ENCODE results near the gene GID8. TPM values are rescaled to one million over a fixed set of nuclear protein-coding genes. Genes with fewer than 3 reads are reported as not detected.

The GID8 gene
- total and polyA plus RNA-seq, 8 donors: 24.5 to 52.6 (median 47.6) TPM

DNA sequence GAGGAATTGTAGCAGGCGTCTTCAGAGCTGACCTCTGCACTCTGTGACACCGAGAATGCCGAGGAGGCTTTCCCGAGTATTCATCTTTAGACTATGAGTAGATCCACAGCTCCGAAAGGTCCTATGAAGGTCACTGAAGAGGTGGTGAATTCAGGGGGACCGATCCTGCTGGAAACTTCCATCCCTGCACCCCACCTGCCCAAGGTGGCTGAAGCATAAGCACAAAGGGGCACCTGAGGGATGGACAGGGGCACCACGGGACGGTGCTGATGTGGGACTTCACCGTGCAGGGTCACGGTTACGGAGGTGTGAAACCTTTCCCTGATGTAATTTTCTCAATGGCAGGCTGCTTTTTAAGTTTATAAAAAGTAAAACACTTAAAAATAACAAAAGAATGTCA, 36.1 kb upstream of the GID8 start:
- Histone ChIP-seq H3K9me3 (no peaks in the 10 kb centered on the region), H3K27me3 (no peaks in the 10 kb centered on the region), H3K36me3 (peaks cover 15 to 68% of the 10 kb centered on the region in 2 donors), H3K4me1 (peaks cover 7 to 21% of the 10 kb centered on the region in 2 donors), H3K27ac (no peak overlapping the region), H3K4me3 (no peak overlapping the region)
- TF ChIP-seq, protein P1, sequence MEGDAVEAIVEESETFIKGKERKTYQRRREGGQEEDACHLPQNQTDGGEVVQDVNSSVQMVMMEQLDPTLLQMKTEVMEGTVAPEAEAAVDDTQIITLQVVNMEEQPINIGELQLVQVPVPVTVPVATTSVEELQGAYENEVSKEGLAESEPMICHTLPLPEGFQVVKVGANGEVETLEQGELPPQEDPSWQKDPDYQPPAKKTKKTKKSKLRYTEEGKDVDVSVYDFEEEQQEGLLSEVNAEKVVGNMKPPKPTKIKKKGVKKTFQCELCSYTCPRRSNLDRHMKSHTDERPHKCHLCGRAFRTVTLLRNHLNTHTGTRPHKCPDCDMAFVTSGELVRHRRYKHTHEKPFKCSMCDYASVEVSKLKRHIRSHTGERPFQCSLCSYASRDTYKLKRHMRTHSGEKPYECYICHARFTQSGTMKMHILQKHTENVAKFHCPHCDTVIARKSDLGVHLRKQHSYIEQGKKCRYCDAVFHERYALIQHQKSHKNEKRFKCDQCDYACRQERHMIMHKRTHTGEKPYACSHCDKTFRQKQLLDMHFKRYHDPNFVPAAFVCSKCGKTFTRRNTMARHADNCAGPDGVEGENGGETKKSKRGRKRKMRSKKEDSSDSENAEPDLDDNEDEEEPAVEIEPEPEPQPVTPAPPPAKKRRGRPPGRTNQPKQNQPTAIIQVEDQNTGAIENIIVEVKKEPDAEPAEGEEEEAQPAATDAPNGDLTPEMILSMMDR (IDR thresholded peaks at IDR 0.05): no peak
- ATAC-seq (no peak), DNase-seq (no peak)
- intact Hi-C loops (cut with DNase I): loop anchor here in 1 of 2 donors (2.0 kb wide), 1 partner anchor 107 kb away; no protein-coding TSS in a partner anchor

DNA sequence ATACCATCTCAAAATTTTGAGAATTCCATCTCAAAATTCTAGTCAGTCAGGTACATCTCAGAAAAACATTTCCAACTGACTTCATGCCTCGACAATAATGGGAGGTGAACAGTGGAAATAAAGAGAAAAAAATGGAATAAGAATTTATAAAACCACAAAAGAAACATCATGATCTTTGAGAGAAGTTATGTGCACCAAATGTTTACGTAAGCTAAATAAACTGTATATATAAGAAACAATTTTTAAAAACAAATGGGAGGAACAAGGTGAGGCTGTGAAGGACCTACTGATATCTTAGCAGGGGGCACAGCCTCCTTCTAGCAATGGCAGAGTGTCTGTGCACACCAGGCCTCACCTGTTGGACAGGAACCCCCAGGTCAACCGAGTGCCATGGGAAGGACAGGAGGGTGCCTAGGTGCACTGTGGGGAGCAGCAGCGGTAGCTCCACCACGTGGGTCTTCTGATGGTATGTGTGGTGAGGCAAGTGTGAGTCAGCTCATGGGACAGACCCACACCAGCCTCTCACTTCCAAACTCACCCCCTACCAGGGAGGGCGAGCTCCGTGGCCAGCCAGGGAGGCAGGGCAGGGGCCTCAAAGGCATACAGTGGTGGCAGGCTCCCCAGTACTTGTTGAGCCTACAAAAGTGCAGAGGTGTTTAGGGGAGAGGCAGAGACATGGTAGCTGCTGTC, 34.9 kb upstream of the GID8 start:
- Histone ChIP-seq H3K4me3 (no peak overlapping the region), H3K9me3 (no peaks in the 10 kb centered on the region), H3K36me3 (peaks cover 15 to 73% of the 10 kb centered on the region in 2 donors), H3K27me3 (no peaks in the 10 kb centered on the region), H3K4me1 (peaks cover 7 to 21% of the 10 kb centered on the region in 2 donors), H3K27ac (no peak overlapping the region)
- ATAC-seq (no peak), DNase-seq (no peak)
- TF ChIP-seq, protein P1 (IDR thresholded peaks at IDR 0.05): no peak
- intact Hi-C loops (cut with DNase I): no loop called here

DNA sequence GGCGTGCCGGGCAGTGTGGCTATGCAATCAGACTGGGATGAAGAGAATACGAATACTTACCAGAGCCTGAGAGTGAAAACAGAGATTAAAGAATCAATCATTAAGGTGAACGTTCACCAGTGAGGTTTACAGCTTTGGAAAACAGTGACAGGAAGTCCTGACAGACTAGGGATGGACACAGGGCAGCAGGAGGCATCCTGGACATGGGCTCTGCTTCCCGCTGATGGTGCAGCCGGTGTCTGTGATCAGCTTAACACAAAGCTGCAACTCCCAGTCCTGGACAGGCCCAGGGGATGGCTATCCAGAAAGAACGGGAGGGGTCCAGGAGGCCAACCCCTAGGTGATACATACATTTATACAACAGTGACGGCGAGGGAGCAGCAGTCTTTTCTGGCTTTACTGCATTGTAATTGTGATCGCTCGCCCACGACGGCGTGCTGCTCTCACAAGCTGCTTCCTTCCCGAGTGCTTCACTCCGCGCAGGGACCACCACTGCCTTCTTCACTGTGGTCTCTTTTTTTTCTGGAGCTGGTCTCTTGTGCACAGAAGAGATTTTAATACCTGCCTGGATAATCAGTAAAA, 32.3 kb upstream of the GID8 start:
- TF ChIP-seq, protein P1 (IDR thresholded peaks at IDR 0.05): no peak
- intact Hi-C loops (cut with DNase I): no loop called here
- ATAC-seq (no peak), DNase-seq (no peak)
- H3K27me3 ChIP-seq: no peaks in the 10 kb centered on the region
- H3K36me3 ChIP-seq: peaks cover 20 to 99% of the 10 kb centered on the region in 2 donors
- peaks cover 0 to 2% of the 10 kb centered on the region in 2 donors for H3K4me1 ChIP-seq
- no peak overlapping the region for H3K4me3 ChIP-seq
- H3K27ac ChIP-seq: no peak overlapping the region
- H3K9me3 ChIP-seq: no peaks in the 10 kb centered on the region

DNA sequence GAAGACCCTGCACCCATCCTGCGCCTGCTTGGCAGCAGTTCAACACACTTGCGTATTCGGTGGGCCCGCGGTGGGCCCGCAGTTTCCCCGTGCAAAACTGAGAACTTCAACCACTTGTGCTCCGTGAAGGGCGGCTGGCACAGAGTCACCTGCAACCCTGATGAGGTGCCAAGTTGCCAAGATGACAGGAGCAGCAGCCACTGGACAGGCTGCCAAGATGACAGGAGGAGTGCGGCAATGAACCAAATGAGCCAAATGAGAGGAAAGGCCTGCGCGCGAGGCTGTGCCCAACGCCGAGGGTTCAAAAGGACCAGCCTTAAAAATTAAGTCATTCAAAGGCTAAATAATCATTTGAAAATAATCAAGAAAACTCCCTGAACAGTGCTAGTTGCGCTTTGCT, 31.7 kb upstream of the GID8 start:
- no peaks in the 10 kb centered on the region for H3K27me3 ChIP-seq
- intact Hi-C loops (cut with DNase I): no loop called here
- DNase-seq: no peak
- H3K9me3 ChIP-seq: no peaks in the 10 kb centered on the region
- TF ChIP-seq, protein P1 (IDR thresholded peaks at IDR 0.05): no peak
- no peaks in the 10 kb centered on the region for H3K4me1 ChIP-seq
- no peak for ATAC-seq
- H3K4me3 ChIP-seq: no peak overlapping the region
- peaks cover 20 to 100% of the 10 kb centered on the region in 2 donors for H3K36me3 ChIP-seq
- no peak overlapping the region for H3K27ac ChIP-seq

DNA sequence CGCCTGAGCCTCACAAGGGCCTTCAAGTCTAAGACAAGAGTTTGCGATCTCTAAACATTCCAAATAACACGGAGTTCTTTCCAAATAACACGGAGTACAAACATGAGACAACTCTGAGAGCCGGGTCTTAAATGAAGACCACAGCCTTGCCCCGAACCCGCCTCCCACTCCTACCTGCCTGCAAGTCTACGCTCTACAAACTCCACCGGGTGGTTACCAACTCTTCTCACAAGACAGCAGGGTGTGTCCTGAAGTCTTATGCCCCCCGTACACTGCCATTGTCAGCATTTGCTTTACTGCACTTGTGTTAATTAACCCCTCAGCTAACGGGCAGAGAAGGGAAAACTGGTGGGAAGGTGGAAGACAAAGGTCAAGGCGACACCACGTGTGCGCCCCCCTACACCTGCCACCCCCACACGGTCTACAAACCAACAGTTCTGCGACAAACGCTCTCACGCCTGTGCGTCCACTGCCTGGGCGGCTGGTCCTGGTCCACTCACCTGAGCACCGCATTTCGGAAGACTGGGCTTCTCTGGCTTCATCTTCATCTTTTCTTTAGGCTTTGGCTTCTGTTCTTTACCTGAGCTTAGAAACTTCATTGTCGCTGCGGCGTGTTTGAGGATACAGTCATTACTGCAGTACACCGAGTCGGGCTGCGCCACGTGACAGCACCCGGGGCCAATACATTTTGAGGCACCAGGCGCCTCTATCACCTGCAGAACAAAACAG, 31.1 kb upstream of the GID8 start:
- intact Hi-C loops (cut with DNase I): no loop called here
- Histone ChIP-seq H3K9me3 (no peaks in the 10 kb centered on the region), H3K4me3 (no peak overlapping the region), H3K36me3 (peaks cover 20 to 100% of the 10 kb centered on the region in 2 donors), H3K27me3 (no peaks in the 10 kb centered on the region), H3K27ac (no peak overlapping the region), H3K4me1 (no peaks in the 10 kb centered on the region)
- ATAC-seq (no peak), DNase-seq (no peak)
- TF ChIP-seq, protein P1 (IDR thresholded peaks at IDR 0.05): no peak
